GM18507 (cell line): ENCODE results near the gene FOXO1.
"Not testable (repeated sequence)": the region's sequence is repeated elsewhere in the genome, so short reads cannot be mapped to it uniquely, and the experiment has no call there.

ENCODE experiments used
- DNase-seq: peaks from one replicate; pipeline ENCODE4 v3.0.0; 2011; ENCODE audit warnings: low read depth; ENCODE audit not compliant: insufficient read length; ENCODE audit errors: extremely low spot score
- FAIRE-seq: peaks from 2 replicates; lab custom pipeline; 2011; peaks lifted over from hg19 to GRCh38; lab: Jason Lieb, UNC

FOXO1 gene

DNA sequence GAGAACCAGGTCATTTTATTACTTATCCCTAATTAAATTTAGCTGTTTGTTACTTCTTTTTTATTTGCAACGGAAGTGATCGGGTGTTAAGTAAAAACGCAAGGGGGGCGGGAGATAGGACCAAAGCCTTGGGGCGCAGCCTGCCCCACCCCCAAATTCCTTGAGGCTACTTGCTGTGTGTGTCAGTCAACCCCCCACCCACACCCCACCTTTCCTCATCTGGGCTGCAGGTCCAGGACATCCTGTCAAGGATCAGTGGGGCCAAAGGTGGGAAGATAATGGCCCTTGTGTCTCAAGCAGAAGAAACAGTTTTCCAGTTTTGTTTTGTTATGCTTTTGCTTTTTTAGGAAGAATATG lies 1.2 kb upstream of the FOXO1 start:
- no peak for DNase-seq
- no peak for FAIRE-seq

GRCh38 chr13:40666933-40667621 lies 636 bp upstream of the FOXO1 start:
- FAIRE-seq: no peak
- DNase-seq: no peak

GRCh38 chr13:40665126-40666044 lies 1.1 kb downstream of the FOXO1 start:
- no peak for DNase-seq
- no peak for FAIRE-seq

- no peak for DNase-seq
These were observed 1.9 kb downstream of the FOXO1 start for GRCh38 chr13:40664350-40665125.

DNA sequence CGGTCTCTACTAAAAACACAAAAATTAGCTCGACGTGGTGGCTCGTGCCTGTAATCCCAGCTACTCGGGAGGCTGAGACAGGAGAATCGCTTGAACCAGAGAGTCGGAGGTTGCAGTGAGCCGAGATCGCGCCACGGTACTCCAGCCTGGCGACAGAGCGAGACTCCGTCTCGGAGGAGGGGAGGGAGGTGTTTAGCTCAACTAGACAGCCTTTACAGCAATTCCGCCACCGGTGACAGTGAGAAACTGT lies 2.4 kb downstream of the FOXO1 start:
- FAIRE-seq: peak; percentile 83
- not testable (repeated sequence) for DNase-seq

More at GRCh38 chr13:40664350-40665125, 1.9 kb downstream of the FOXO1 start:
- no peak for FAIRE-seq

DNA sequence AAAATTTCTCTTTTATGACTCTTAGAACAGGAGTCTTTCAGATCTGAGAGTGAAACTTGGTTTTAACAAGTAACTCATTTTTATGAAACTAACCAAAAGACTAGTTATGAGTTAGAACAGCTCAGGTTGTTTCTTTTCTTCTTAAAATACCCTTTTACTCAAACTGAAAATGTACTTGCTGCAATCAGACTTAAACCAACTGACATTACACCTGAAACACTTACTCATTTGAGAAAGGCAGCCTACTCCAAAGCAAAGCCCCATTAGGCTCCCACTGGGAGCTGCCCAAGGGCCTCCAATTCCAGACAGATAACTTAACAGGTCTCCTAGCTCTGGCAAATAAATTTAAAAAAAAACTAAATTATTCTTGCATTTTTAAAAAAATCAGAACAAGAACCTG lies 3.6 kb downstream of the FOXO1 start:
- no peak for DNase-seq
- peak; percentile 93 for FAIRE-seq

DNA sequence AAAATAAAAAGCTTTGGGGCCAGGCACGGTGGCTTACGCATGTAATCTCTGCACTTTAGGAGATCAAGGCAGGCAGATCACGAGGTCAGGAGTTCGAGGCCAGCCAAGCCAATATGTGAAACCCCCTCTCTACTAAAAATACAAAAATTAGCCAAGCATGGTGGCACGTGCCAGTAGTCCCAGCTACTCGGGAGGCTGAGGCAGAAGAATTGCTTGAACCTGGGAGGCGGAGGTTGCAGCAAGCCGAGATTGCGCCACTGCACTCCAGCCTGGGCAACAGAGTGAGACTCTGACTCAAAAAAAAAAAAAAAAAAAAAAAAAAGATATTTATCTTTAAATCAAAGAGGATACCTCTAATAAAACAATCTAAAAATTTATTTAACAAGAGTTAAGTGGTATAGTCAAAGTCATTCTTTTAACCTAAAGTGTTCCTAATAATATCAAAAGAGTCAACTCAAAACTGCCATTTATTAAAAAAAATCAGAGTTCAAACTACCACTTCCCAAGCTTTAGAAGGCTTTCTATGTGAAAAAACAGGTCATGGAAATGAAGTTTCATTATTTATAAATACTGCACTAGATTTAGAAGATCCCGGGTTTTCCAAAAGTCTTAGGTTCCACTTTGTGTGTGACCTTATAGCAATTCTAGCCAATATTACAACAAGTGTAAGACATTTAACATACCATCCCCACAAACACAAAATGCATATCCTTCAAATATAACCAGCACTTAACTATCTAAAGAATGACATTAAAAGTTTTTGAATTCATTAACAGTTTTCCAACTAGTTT lies 4.4 kb downstream of the FOXO1 start:
- DNase-seq (no peak), FAIRE-seq (no peak)

DNA sequence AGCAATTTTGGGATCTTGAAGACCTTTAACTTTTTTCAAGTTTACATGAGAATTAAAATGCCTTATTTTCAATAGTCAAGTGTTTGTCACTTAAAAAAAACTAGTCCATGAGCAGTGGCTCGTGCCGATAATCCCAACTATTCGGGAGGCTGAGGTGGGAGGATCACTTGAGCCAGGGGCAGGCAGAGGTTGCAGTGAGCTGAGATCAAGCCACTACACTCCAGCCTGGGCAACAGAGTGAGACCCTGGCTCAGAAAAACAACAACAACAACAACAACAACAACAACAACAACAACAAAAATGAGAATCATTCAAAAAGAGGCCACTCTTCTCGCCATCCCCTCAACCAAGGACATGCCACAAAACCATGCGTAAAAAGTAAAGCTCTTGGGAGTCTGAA lies 5.7 kb downstream of the FOXO1 start:
- no peak for DNase-seq
- no peak for FAIRE-seq

DNA sequence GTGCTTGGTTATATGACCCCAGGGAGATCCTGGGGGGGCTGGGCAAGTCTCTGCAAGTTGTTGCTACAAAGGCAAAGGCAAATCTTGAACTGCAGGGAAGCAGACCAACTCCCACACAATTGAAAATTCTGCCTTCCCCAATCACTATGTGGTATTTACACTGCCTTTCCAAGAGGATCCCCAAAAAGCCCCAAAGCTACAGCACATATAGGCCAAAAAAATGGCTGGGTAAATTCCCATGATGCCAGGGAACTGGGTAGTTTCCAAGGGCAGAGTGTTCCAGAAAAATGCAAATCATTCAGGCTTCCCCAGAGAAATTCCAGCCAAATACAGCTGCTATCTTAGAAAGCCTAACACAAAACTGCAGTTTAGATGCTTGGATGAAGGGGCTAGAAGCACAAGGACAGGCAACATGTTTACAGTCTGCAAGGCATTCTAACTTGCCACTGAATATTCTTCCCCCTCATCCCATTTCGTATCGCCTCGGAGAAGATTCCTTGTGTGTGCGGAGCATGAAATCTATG lies 6.2 kb downstream of the FOXO1 start:
- FAIRE-seq (no peak), DNase-seq (no peak)

DNA sequence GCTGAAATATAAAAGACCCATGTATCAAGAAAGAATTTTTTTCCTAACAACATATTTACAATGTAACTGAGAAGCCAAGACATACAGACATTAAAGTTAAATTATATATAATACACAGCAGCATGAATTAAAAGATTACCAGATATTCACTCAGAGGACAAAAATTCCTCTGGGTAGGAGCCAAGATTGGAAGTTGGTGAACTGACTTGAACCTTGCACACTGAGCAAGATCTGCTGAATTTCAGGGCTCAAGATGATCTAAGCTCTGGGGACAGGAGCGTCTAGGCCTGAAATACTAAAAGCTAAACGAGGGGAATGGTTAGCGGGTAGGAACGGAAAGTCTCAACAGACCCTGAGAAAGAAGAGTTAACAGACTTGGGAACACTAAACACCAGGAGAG lies 8.5 kb downstream of the FOXO1 start:
- FAIRE-seq: no peak
- DNase-seq: no peak

DNA sequence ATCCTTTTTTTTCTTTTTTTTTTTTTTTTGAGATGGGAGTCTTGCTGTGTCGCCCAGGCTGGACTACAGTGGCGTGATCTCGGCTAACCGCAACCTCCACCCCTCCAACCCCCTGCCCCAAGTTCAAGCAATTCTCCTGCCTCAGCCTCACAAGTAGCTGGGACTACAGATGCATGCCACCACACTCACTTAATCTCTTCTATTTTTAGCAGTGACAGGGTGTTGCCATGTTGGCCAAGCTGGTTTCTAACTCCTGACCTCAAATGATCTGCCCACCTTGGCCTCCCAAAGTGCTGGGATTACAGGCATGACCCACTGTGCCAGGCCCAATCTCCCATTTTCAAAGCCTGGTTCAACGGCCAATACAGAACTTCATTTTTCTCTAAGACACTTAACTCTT lies 9.1 kb downstream of the FOXO1 start:
- FAIRE-seq: no peak
- DNase-seq: no peak

DNA sequence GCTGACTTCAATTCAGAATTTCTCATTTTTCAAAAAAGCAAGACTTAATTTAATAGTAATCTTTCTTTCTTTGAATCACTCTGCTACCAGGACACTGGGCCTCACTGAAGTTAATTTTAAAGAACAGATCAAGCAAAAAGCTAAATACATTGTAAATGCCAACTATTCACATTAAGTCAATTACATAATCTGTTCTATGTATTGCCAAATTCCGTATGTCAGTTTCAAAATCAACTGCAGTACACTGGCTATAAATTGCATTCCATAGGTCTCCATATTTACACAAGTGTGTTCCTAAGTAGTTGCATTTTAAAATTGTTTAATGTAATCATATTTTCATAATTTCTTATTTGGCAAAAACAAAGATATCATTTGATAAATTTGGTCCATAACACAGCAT lies 10.1 kb downstream of the FOXO1 start:
- DNase-seq: no peak
- no peak for FAIRE-seq

DNA sequence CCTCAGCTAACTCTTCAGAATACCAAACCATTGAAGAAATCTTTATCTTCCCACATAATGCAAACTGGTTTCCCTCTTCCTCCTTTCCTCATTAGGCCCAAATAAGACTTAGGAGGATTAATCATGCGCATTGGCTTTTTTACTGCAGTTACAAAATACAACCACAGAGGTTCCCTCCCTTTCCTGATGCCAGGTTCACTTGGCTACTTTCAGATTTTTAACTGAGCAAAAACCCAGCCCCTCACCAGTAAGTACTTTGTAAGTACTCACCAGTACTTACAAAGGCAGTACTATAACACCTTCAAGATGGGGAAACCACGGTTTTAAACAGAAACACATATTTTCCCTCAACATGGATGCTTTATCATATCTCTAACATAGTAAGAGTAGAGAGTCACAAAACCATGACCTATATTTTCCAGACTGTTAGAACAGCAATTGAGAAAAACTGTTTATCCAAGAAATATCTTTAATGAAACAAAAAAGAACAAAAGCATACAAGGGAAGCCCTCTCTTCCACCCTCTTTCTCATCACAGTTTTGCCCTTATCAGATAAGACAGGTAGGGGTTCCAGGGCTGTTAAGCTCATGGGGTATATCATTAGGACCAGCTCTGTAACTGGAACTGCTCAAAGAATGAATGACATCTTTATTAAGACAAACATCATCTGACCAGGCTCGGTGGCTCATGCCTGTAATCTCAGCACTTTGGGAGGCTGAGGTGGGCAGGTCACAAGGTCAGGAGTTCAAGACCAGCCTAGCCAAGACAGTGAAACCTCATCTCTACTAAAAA lies 12.7 kb downstream of the FOXO1 start:
- FAIRE-seq: peak; percentile 87
- DNase-seq: no peak

DNA sequence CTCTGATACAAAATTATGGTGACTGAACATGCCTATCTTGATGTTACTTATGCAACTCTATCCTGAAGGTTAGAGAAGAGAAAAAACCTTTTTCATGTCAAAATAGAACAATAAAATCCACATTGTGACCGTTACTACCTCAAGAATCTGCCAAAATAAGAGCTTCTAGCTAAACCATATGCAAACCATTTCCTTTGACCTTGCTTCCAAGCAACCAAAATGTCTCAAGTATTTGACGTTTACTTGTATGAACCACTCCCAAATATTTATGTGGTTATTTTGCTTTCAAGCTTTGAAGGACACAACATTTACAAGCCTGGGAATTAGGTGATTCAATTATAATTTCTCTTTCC lies 13.9 kb downstream of the FOXO1 start:
- FAIRE-seq: peak; percentile 85
- no peak for DNase-seq

- no peak for DNase-seq
These were observed 14.4 kb downstream of the FOXO1 start for GRCh38 chr13:40651866-40652587.

GRCh38 chr13:40648841-40649240 lies 17.6 kb downstream of the FOXO1 start:
- FAIRE-seq: no peak
- DNase-seq: no peak

More at GRCh38 chr13:40651866-40652587, 14.4 kb downstream of the FOXO1 start:
- FAIRE-seq: no peak

- no peak for FAIRE-seq
- DNase-seq: no peak
These were observed 18.4 kb downstream of the FOXO1 start for GRCh38 chr13:40648040-40648439.
